SJSA1 (cell line): ENCODE measurements around the gene RAB8B. TPM values are rescaled to one million over a fixed set of nuclear protein-coding genes. Genes with fewer than 3 reads are reported as not detected.

Experiments used
- DNase-seq, 2 experiments: peaks; one replicate each; pipeline ENCODE4 v3.0.0-alpha.2; 2015 to 2020; ENCODE audit warnings: low spot score in 2 of 2, low read depth in 1 of 2
- H3K27ac ChIP-seq: fragments of 250-450 bp; sonication (Bioruptor Pico); 2 replicates; pipeline ENCODE4 v1.5.1; 2020; ENCODE audit warnings: mild to moderate bottlenecking, moderate library complexity
- H3K27me3 ChIP-seq: fragments of 250-450 bp; sonication (Bioruptor Pico); replicated peaks from 2 replicates; pipeline ENCODE4 v1.5.1; 2020; ENCODE audit warnings: mild to moderate bottlenecking, moderate library complexity
- H3K36me3 ChIP-seq: fragments of 250-450 bp; sonication (Bioruptor Pico); 2 replicates; pipeline ENCODE4 v1.5.1; 2020; ENCODE audit warnings: mild to moderate bottlenecking
- H3K4me1 ChIP-seq: fragments of 250-450 bp; sonication (Bioruptor Pico); replicated peaks from 2 replicates; pipeline ENCODE4 v1.6.1; 2021; ENCODE audit warnings: mild to moderate bottlenecking
- H3K4me3 ChIP-seq: fragments of 250-450 bp; sonication (Bioruptor Pico); 2 replicates; pipeline ENCODE4 v1.5.1; 2020; ENCODE audit warnings: mild to moderate bottlenecking
- H3K9me3 ChIP-seq: fragments of 250-450 bp; sonication (Bioruptor Pico); replicated peaks from 2 replicates; pipeline ENCODE4 v1.5.1; 2020; ENCODE audit warnings: mild to moderate bottlenecking
- total RNA-seq: library from RNA; depleted of rRNA; stranded (reverse); fragments of >200 nt; shearing (Covaris generic); gene quantifications from 2 replicates; pipeline ENCODE4 v1.2.3, GENCODE V29; 2014

RAB8B gene
- total RNA-seq, 1 experiment from 2014 or later, result 75.1 TPM

- DNase-seq, result no peak
- Histone ChIP-seq H3K27me3 (no peaks in the 10 kb centered on the region), H3K36me3 (peaks cover 24% of the 10 kb centered on the region), H3K27ac (no peak overlapping the region), H3K4me3 (no peak overlapping the region), H3K9me3 (no peaks in the 10 kb centered on the region; the same call in 1 of the 2 replicates), H3K4me1 (peaks cover 25% of the 10 kb centered on the region)
Measured at GRCh38 chr15:63241316-63241715, 51.9 kb downstream of the RAB8B start.

- no peak for DNase-seq
- Histone ChIP-seq H3K9me3 (no peaks in the 10 kb centered on the region; the same call in 1 of the 2 replicates), H3K36me3 (peaks cover 36% of the 10 kb centered on the region), H3K4me3 (no peak overlapping the region), H3K4me1 (peaks cover 15% of the 10 kb centered on the region), H3K27me3 (no peaks in the 10 kb centered on the region), H3K27ac (no peak overlapping the region)
Measured at GRCh38 chr15:63243101-63243500, 53.7 kb downstream of the RAB8B start.

- Histone ChIP-seq H3K9me3 (no peaks in the 10 kb centered on the region; the same call in 1 of the 2 replicates), H3K36me3 (peaks cover 36% of the 10 kb centered on the region), H3K27ac (no peak overlapping the region), H3K4me1 (peaks cover 12% of the 10 kb centered on the region), H3K4me3 (no peak overlapping the region), H3K27me3 (no peaks in the 10 kb centered on the region)
- DNase-seq, result no peak
Measured at GRCh38 chr15:63243776-63244175, 54.4 kb downstream of the RAB8B start.

- Histone ChIP-seq H3K9me3 (no peaks in the 10 kb centered on the region; the same call in 1 of the 2 replicates), H3K27ac (no peak overlapping the region), H3K36me3 (peaks cover 36% of the 10 kb centered on the region), H3K27me3 (no peaks in the 10 kb centered on the region), H3K4me3 (no peak overlapping the region), H3K4me1 (peaks cover 16% of the 10 kb centered on the region)
- no peak for DNase-seq
Measured at GRCh38 chr15:63244399-63244798, 55.0 kb downstream of the RAB8B start.

- Histone ChIP-seq H3K27me3 (no peaks in the 10 kb centered on the region), H3K4me1 (peaks cover 23% of the 10 kb centered on the region), H3K27ac (no peak overlapping the region), H3K36me3 (peaks cover 36% of the 10 kb centered on the region), H3K4me3 (no peak overlapping the region), H3K9me3 (no peaks in the 10 kb centered on the region; the same call in 1 of the 2 replicates)
- DNase-seq, result no peak
Measured at GRCh38 chr15:63244976-63245645, 55.7 kb downstream of the RAB8B start.

- Histone ChIP-seq H3K36me3 (peaks cover 48% of the 10 kb centered on the region), H3K4me1 (peaks cover 41% of the 10 kb centered on the region), H3K27me3 (no peaks in the 10 kb centered on the region), H3K4me3 (no peak overlapping the region), H3K27ac (no peak overlapping the region), H3K9me3 (no peaks in the 10 kb centered on the region; the same call in 1 of the 2 replicates)
- no peak for DNase-seq
Measured at GRCh38 chr15:63246691-63247469, 57.5 kb downstream of the RAB8B start.

GRCh38 chr15:63250312-63250965, 61.0 kb downstream of the RAB8B start:
- peaks cover 51% of the 10 kb centered on the region for H3K36me3 ChIP-seq
- no peak overlapping the region for H3K4me3 ChIP-seq
- no peaks in the 10 kb centered on the region for H3K27me3 ChIP-seq
- no peaks in the 10 kb centered on the region for H3K9me3 ChIP-seq
- H3K4me1 ChIP-seq, result peaks cover 31% of the 10 kb centered on the region
- peak overlapping the region; percentile 61 for H3K27ac ChIP-seq
- peak; percentile 86 to 92 for DNase-seq

- Histone ChIP-seq H3K27me3 (no peaks in the 10 kb centered on the region), H3K36me3 (peaks cover 39% of the 10 kb centered on the region), H3K4me3 (no peak overlapping the region), H3K4me1 (peaks cover 40% of the 10 kb centered on the region), H3K27ac (peak overlapping the region; percentile 61; the same call in 1 of the 2 replicates), H3K9me3 (no peaks in the 10 kb centered on the region)
- DNase-seq, result no peak
Measured at GRCh38 chr15:63251701-63252100, 62.3 kb downstream of the RAB8B start.

GRCh38 chr15:63252292-63252691, 62.9 kb downstream of the RAB8B start:
- Histone ChIP-seq H3K36me3 (peaks cover 33% of the 10 kb centered on the region), H3K9me3 (no peaks in the 10 kb centered on the region), H3K4me3 (no peak overlapping the region), H3K27me3 (no peaks in the 10 kb centered on the region), H3K27ac (no peak overlapping the region), H3K4me1 (peaks cover 45% of the 10 kb centered on the region)
- no peak for DNase-seq

GRCh38 chr15:63254991-63255390, 65.6 kb downstream of the RAB8B start:
- no peak for DNase-seq
- H3K9me3 ChIP-seq, result no peaks in the 10 kb centered on the region
- H3K4me3 ChIP-seq, result no peak overlapping the region
- peaks cover 35% of the 10 kb centered on the region for H3K4me1 ChIP-seq
- H3K27ac ChIP-seq, result no peak overlapping the region
- no peaks in the 10 kb centered on the region for H3K27me3 ChIP-seq
- H3K36me3 ChIP-seq, result peaks cover 41% of the 10 kb centered on the region

GRCh38 chr15:63255489-63255990, 66.1 kb downstream of the RAB8B start:
- H3K4me3 ChIP-seq, result no peak overlapping the region
- peaks cover 29% of the 10 kb centered on the region for H3K4me1 ChIP-seq
- H3K27me3 ChIP-seq, result no peaks in the 10 kb centered on the region
- H3K9me3 ChIP-seq, result no peaks in the 10 kb centered on the region
- no peak for DNase-seq
- H3K27ac ChIP-seq, result no peak overlapping the region
- H3K36me3 ChIP-seq, result peaks cover 47% of the 10 kb centered on the region

- Histone ChIP-seq H3K4me1 (peaks cover 18% of the 10 kb centered on the region), H3K4me3 (no peak overlapping the region), H3K9me3 (no peaks in the 10 kb centered on the region), H3K27ac (peak overlapping the region; percentile 69), H3K27me3 (no peaks in the 10 kb centered on the region), H3K36me3 (peaks cover 48% of the 10 kb centered on the region)
- DNase-seq, result peak in 1 of 2 experiments; percentile 80
Measured at GRCh38 chr15:63256433-63257274, 67.2 kb downstream of the RAB8B start.

GRCh38 chr15:63258658-63259057, 69.3 kb downstream of the RAB8B start:
- Histone ChIP-seq H3K4me3 (no peak overlapping the region), H3K9me3 (no peaks in the 10 kb centered on the region), H3K27ac (no peak overlapping the region)

More at GRCh38 chr15:63258658-63259057, 69.3 kb downstream of the RAB8B start:
- Histone ChIP-seq H3K27me3 (no peaks in the 10 kb centered on the region), H3K4me1 (peaks cover 15% of the 10 kb centered on the region), H3K36me3 (peaks cover 48% of the 10 kb centered on the region)
- no peak for DNase-seq
